Measurements from ENCODE around the gene ERICH6B. TPM values are rescaled to one million over a fixed set of nuclear protein-coding genes. Genes with fewer than 3 reads are reported as not detected.

Gene ERICH6B
- total RNA-seq, 1 donor from 2014 or later: not detected

DNA sequence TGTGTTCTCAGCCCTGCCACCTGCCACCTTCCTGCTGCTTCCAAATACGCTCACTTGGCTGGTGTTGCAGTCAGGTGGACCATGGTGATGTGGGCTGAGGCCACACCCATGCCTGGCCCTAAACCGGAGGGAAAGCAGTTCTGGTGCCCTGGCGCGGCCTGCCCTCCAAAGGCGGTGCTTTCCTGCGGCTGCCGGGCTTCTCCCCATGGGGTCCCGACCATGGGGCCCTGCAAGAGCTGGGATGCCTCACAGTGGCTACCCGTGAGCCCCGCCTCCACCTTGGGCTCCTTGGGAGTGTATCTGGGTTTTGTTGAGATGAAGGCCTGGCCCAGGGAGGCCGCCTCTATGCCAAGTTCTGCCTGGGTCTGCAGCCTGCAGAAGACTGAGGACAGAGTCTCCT is 73.7 kb downstream of the ERICH6B start:
- no peak for DNase-seq

DNA sequence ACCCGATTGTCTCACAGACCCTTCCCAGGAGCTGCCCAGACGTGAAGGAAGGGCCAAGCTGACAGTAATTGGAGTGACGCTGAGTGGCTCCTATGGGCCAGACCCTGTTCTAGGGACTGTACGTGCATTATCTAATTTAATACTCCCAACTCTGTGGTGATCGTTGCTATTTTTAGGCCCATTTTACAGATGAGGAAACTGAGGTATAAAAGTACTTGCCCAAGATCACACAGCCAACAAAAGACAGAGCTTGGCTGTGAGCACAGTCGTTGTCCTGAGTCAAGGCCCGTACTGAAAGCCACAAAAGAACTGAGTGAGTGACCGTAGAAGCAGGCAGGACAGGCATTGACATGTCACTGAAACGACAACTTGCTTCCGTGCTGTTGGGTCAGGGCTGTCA is 74.7 kb downstream of the ERICH6B start:
- no peak for DNase-seq

DNA sequence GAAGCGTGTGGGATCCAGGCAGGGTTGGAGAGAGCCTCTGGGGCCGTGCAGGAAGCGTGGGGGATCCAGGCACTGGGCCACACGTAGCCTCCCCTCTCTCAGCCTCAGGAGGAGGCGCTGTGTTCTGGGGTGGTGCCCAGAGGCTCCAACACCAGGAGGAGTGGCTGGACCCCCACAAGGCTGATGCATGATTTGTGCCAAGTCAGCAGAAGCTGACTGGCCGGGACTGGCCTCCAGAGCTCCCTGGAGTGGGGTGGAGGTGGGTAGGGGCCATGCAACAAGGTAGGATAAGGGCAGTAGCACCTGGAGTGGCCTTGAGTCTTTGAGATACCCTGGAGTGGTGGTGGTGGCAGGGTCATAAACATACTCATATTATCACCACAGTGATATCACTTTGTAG is 75.3 kb downstream of the ERICH6B start:
- no peak for DNase-seq

- no peak for DNase-seq
Measured at GRCh38 chr13:45538382-45538781, 77.2 kb downstream of the ERICH6B start.

GRCh38 chr13:45537516-45537915 is 78.0 kb downstream of the ERICH6B start:
- no peak for DNase-seq

GRCh38 chr13:45536224-45536623 is 79.3 kb downstream of the ERICH6B start:
- no peak for DNase-seq

GRCh38 chr13:45534604-45535003 is 80.9 kb downstream of the ERICH6B start:
- no peak for DNase-seq

DNA sequence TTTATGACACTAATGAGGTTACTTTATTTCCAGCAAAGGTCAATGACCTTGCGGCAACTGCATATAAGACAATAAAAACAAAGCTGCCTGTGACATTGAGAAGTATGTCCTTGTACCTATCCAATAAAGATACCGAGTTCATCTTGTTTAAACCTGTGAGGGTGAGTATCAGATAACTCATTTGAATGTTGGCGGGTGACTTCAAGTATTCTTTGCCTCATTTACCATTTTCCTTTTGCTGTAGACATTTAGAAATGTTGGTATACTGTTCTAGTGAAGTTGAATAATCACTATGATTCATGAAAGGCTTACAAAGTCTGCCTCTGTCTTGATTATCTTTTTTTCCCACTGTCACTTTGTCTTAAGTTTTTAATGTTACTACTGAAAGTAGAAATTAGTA is 85.8 kb downstream of the ERICH6B start:
- DNase-seq: no peak

- DNase-seq: no peak
Measured at GRCh38 chr13:45527699-45528462, 87.7 kb downstream of the ERICH6B start.

GRCh38 chr13:45522571-45522970 is 93.0 kb downstream of the ERICH6B start:
- DNase-seq: no peak

GRCh38 chr13:45521297-45521696 is 94.2 kb downstream of the ERICH6B start:
- no peak for DNase-seq

GRCh38 chr13:45519493-45519892 is 96.0 kb downstream of the ERICH6B start:
- no peak for DNase-seq

DNA sequence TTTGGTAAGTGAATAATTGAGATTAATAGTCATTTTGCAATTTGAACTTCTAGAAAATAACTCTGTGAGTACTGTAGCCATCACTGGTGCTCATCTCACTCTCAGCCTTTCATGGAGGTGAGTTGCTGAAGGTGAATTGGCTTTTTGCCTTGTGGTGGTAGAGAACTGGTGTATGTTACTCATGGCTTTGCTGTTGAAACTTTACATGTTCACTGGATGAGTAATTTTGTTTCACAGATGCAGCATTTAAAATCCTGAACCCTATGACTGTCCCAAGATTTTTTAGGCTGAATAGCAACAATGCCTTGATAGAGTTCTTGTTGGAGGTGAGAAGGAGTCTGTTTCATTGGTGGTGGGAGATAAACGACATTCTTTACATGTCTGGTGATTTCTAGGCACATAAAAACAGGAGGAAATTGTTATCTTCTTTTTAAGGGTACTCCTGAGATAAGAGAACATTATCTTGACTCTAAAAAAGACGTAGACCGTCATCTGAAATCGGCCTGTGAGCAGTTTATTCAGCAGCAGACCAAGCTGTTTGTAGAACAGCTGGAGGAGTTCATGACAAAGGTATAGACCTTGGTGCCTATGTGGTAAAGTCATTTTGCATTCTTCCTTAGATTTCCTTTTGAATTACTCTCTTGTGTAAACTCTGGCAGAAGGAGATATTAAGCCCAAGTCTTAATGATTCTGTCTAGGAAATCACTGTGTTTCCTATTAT is 96.9 kb downstream of the ERICH6B start:
- no peak for DNase-seq

DNA sequence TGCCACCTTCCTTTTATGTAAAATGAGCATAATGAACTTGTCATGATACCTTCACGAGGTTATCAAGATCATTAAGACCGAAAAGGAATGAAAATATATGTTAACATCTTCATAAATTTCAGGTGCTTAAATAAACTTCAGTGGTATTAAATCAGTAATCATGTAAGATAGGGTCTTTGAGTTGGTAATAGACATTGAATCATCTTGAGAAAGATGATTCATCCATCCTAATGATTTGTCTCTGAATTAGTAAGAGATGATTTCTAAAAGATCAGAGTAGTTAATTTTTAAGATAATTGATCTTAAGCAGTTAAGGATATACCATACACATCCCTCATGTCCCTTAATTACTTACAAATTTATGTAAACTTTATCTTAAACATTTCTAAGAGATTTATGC is 98.8 kb downstream of the ERICH6B start:
- no peak for DNase-seq

DNA sequence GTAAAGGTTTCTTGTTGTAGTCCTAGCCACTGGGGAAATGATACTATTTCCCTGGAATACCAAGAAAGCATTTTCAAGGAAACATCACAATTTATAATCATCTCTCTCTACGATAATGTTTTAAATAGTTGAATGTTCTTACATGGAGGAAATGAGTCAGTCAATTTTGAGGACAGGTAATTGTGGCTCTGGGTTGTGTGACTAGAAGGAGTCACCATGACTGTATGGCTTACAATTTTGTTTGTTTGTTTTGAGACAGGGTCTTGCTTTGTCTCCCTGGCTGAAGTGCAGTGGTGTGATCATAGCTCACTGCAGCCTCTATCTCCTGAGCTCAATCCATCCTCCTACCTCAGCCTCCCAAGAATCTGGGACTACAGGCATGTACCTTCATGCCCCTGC is 103.4 kb downstream of the ERICH6B start:
- DNase-seq: no peak

DNA sequence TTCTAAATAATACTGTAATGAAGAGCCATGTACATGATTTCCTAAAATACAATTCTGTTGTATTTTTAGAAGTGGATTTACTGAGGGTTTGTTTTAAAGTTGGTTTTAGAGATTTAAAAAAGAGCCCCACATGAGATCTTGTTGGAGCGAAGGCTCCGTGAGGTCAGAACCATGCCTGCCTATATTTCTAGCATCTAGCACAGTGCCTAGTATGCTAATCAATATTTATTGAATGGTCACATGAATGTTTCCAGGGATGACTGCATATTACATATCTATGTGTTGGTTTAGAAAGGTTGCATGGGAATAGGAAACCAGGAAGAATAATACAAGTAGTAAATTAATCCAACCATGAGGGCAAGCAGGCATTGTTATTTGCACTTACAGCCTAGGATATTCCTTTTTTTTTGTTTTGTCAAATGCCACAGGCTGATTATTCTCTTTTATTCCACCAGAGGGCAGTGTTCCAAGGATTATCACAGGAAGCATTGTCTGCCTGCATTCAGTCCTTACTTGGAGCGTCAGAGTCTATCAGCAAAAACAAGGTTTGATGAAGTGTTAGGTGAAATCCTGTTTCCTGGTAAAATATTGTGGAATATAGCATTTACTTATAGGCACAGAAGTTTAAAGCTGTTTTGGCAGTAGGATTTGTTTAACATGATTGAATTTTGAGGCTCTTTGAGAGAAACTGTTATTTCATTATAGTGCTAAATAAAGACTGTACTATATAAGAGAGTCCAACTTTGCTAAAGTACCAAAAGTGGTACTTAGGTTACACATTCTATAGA is 104.0 kb downstream of the ERICH6B start:
- DNase-seq: no peak

DNA sequence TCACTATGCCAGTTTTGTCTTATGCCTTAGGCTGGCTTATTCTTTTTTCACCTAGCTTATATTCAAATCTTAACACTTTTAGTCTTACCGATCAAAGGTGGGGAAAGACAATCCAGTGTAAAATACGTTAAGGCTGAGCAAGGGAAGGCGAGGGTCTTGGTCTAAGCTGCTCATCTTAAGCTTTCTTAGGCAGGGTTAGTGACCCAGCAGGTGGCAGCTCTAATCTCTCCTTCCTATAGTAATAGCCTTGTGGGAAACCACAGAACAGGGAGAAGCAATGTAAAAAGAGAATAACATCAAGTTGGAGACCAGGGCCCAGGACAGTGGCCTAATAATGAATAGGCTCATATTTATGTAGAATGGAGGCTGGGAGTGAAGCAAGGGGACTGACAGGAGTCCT is 104.9 kb downstream of the ERICH6B start:
- DNase-seq: no peak

- no peak for DNase-seq
Measured at GRCh38 chr13:45508776-45509175, 106.8 kb downstream of the ERICH6B start.

GRCh38 chr13:45506811-45507210 is 108.7 kb downstream of the ERICH6B start:
- no peak for DNase-seq

DNA sequence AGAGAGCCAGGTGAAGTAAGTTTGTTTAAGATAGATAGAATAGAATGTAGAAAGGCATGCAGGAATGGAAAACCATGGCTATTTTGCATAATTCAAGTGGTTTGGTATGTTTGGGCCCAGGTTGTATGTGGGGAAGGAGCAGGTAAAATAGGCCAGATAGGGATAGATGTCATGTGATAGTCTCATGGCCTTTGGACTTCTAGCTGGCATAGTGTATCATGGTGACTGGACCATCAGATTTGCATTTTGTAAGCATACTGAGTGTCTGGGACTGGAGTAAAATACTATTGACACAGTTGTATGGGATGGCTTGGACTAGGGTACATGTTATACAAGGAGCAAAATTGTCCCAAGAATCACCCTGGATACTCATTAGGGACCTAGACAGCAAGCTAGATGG is 111.9 kb downstream of the ERICH6B start:
- DNase-seq: no peak

DNA sequence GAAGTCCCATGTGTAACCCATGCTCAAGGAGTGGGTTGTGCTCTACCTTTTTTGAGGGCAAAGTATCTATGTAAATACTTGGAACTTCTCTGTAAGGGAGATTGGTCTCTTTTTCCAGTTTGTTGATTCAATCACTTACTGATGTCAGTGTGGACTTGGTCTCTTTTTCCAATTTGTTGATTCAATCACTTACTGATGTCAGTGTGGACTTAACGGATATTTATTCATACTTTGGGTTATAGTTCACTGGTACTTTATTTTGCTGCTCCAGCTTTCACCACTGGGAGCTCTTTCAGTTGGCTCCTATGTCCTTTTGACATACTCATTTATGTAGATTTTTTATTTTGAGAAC is 114.4 kb downstream of the ERICH6B start:
- DNase-seq: no peak

DNA sequence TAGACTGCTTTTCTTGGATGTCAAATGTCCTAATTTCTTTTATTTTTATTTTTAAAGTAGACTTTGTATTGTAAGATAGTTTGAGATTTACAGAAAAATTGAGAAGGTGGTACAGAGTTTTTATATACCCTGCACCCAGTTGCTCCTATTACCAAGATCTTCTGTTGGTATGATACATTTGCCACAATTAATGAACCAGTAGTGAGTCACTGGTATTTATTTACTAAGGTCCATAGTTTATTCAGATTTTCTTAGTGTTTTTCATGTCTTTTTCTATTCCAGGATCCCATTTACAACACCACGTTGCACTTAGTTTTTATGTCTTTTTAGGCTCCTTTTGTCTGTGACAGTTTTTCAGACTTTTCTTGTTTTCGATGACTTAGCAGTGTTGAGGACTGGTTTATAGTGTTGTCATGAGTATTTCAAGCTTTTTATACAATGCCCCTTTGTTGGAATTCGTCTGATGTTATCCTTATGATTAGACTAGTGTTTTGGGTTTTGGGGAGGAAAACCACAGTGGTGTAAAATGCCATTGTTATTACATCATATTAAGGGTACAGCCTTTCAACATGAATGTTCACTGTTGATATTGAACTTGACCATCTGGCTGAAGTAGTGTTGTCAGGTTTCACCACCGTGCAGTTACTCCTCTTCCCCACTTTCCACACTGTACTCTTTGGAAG is 114.9 kb downstream of the ERICH6B start:
- DNase-seq: no peak

DNA sequence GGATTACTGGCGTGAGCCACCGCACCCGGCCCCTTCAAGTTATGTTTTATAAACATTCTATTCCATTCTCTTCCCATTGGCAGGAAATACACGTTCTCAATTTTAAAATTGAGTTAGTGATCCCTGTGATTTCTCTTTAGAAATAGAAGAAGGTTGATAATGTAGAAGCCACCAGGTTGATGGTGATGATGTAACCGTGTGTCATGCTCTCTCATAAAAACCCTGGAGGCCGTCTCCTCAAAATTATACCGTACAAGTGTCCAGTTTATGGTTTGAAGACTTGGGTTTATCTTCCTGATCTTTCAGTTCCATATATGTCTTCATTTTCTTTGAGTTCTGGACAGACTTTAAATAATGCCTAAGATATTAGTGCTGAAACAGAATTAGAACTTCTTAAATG is 118.6 kb downstream of the ERICH6B start:
- no peak for DNase-seq

All from occipital lobe (tissue), 2 donors.